SK-N-SH treated with all-trans-retinoic acid at 6 μM for 48 hours (cell line): Measurements from ENCODE around the gene TMCO5A.

ENCODE experiments used
- ATAC-seq: fragments of 200-7000 bp; cut with Tn5 transposase; 3 replicates; pipeline ENCODE4 v1.9.1; 2020; ENCODE audit warnings: mild to moderate bottlenecking, moderate library complexity
- ARNTL ChIP-seq: fragments of 450-650 bp; formaldehyde crosslinking; IDR thresholded peaks from 2 replicates; pipeline ENCODE4 v1.5.0; 2020; ENCODE audit warnings: low read depth, mild to moderate bottlenecking, moderate library complexity, borderline replicate concordance
- BACH2 ChIP-seq: fragments of 250-450 bp; sonication (Bioruptor Pico); IDR thresholded peaks from 2 replicates; pipeline ENCODE4 v1.9.0; 2021; ENCODE audit warnings: mild to moderate bottlenecking, borderline replicate concordance
- CREB5 ChIP-seq: fragments of 250-450 bp; sonication (Bioruptor Pico); IDR thresholded peaks from 2 replicates; pipeline ENCODE4 v1.5.1; 2020; ENCODE audit warnings: low read depth, mild to moderate bottlenecking, moderate library complexity
- CSDC2 ChIP-seq: fragments of 250-450 bp; sonication (Bioruptor Pico); IDR thresholded peaks from 2 replicates; pipeline ENCODE4 v1.5.0; 2020; ENCODE audit warnings: mild to moderate bottlenecking, moderate library complexity
- CSRNP3 ChIP-seq: fragments of 250-450 bp; sonication (Bioruptor Pico); IDR thresholded peaks from 2 replicates; pipeline ENCODE4 v1.5.1; 2021; ENCODE audit warnings: mild to moderate bottlenecking, moderate library complexity
- ESRRG ChIP-seq: fragments of 250-450 bp; sonication (Bioruptor Pico); IDR thresholded peaks from 2 replicates; pipeline ENCODE4 v1.6.1; 2021; ENCODE audit warnings: mild to moderate bottlenecking
- GLIS3 ChIP-seq: fragments of 250-450 bp; sonication (Bioruptor Pico); IDR thresholded peaks from 2 replicates; pipeline ENCODE4 v1.5.0; 2020; ENCODE audit warnings: mild to moderate bottlenecking, moderate library complexity
- ISL1 ChIP-seq: fragments of 250-450 bp; sonication (Bioruptor Pico); IDR thresholded peaks from 2 replicates; pipeline ENCODE4 v2.1.2; 2022; ENCODE audit warnings: mild to moderate bottlenecking, moderate library complexity
- OSR1 ChIP-seq: fragments of 250-450 bp; sonication (Bioruptor Pico); IDR thresholded peaks from 2 replicates; pipeline ENCODE4 v1.8.0; 2022; ENCODE audit warnings: moderate library complexity, mild to moderate bottlenecking, inconsistent platforms
- PATZ1 ChIP-seq: fragments of 250-450 bp; sonication (Bioruptor Pico); IDR thresholded peaks from 2 replicates; pipeline ENCODE4 v1.8.0; 2020; ENCODE audit warnings: mild to moderate bottlenecking, moderate library complexity, borderline replicate concordance
- POU6F1 ChIP-seq: fragments of 250-450 bp; sonication (Bioruptor Pico); IDR thresholded peaks from 2 replicates; pipeline ENCODE4 v1.8.0; 2021; ENCODE audit warnings: low read depth, mild to moderate bottlenecking, moderate library complexity, borderline replicate concordance
- PPARA ChIP-seq: fragments of 250-450 bp; sonication (Bioruptor Pico); IDR thresholded peaks from 2 replicates; pipeline ENCODE4 v1.5.0; 2020; ENCODE audit warnings: mild to moderate bottlenecking, borderline replicate concordance
- RARB ChIP-seq: fragments of 250-450 bp; sonication (Bioruptor Pico); IDR thresholded peaks from 2 replicates; pipeline ENCODE4 v1.8.0; 2021; ENCODE audit warnings: mild to moderate bottlenecking, moderate library complexity
- SNAI2 ChIP-seq: fragments of 250-450 bp; sonication (Bioruptor Pico); IDR thresholded peaks from 2 replicates; pipeline ENCODE4 v1.5.0; 2020; ENCODE audit warnings: mild to moderate bottlenecking, moderate library complexity
- TCF4 ChIP-seq: fragments of 250-450 bp; sonication (Bioruptor Pico); IDR thresholded peaks from 2 replicates; pipeline ENCODE4 v1.8.0; 2021; ENCODE audit warnings: mild to moderate bottlenecking, moderate library complexity, borderline replicate concordance
- TOX ChIP-seq: fragments of 250-450 bp; sonication (Bioruptor Pico); IDR thresholded peaks from 2 replicates; pipeline ENCODE4 v1.8.0; 2021; ENCODE audit warnings: mild to moderate bottlenecking, moderate library complexity, borderline replicate concordance
- TSHZ2 ChIP-seq: fragments of 250-450 bp; sonication (Bioruptor Pico); IDR thresholded peaks from 2 replicates; pipeline ENCODE4 v1.5.0; 2020; ENCODE audit warnings: mild to moderate bottlenecking, moderate library complexity
- ZC3H10 ChIP-seq: fragments of 250-450 bp; sonication (Bioruptor Pico); IDR thresholded peaks from 2 replicates; pipeline ENCODE4 v1.5.1; 2021; ENCODE audit warnings: mild to moderate bottlenecking, moderate library complexity
- ZFP30 ChIP-seq: fragments of 450-650 bp; formaldehyde crosslinking; IDR thresholded peaks from 2 replicates; pipeline ENCODE4 v1.5.0; 2022; ENCODE audit warnings: mild to moderate bottlenecking, moderate library complexity
- ZNF565 ChIP-seq: fragments of 450-650 bp; formaldehyde crosslinking; conservative IDR thresholded peaks from 2 replicates; pipeline ENCODE4 v1.5.0; 2020; ENCODE audit warnings: low read depth, mild to moderate bottlenecking, moderate library complexity
- ZNF70 ChIP-seq: fragments of 450-650 bp; formaldehyde crosslinking; IDR thresholded peaks from 2 replicates; pipeline ENCODE4 v1.5.0; 2020; ENCODE audit warnings: mild to moderate bottlenecking, moderate library complexity
- ZNF8 ChIP-seq: fragments of 450-650 bp; formaldehyde crosslinking; IDR thresholded peaks from 2 replicates; pipeline ENCODE4 v1.5.0; 2020; ENCODE audit warnings: mild to moderate bottlenecking, moderate library complexity

Gene TMCO5A

GRCh38 chr15:37978231-37978630 is 43.8 kb downstream of the TMCO5A start (continued):
- TF ChIP-seq CSRNP3 (no peak), TCF4 (no peak), PPARA (no peak), ZNF70 (CRISPR knock-in tag) (no peak), ZC3H10 (CRISPR knock-in tag) (no peak), ZNF8 (CRISPR knock-in tag) (no peak)
- TF ChIP-seq, all 23 proteins: peak for 0

- TF ChIP-seq CREB5 (CRISPR knock-in tag): no peak
- no peak for TF ChIP-seq TOX (CRISPR knock-in tag)
- no peak for TF ChIP-seq BACH2 (CRISPR knock-in tag)
- TF ChIP-seq CSDC2 (CRISPR knock-in tag): no peak
- no peak for TF ChIP-seq ARNTL (CRISPR knock-in tag)
- TF ChIP-seq ZNF8 (CRISPR knock-in tag): no peak
- no peak for TF ChIP-seq SNAI2 (CRISPR knock-in tag)
- TF ChIP-seq GLIS3 (CRISPR knock-in tag): no peak
- TF ChIP-seq PPARA: no peak
- TF ChIP-seq ZNF565 (CRISPR knock-in tag): no peak
- no peak for TF ChIP-seq TSHZ2 (CRISPR knock-in tag)
- TF ChIP-seq ZFP30 (CRISPR knock-in tag): no peak
- no peak for TF ChIP-seq TCF4
- no peak for TF ChIP-seq ZC3H10 (CRISPR knock-in tag)
- TF ChIP-seq ISL1 (CRISPR knock-in tag): no peak
- TF ChIP-seq OSR1 (CRISPR knock-in tag): no peak
- TF ChIP-seq PATZ1: no peak
- no peak for TF ChIP-seq RARB (CRISPR knock-in tag)
- TF ChIP-seq ZNF70 (CRISPR knock-in tag): no peak
- no peak for ATAC-seq
Measured at GRCh38 chr15:37979671-37980409, 45.4 kb downstream of the TMCO5A start.

- ATAC-seq: no peak; the same call in 2 of the 3 replicates
- TF ChIP-seq ISL1 (CRISPR knock-in tag) (peak; percentile 30; the same call in 1 of the 2 replicates), ARNTL (CRISPR knock-in tag) (no peak), OSR1 (CRISPR knock-in tag) (no peak)
Measured at GRCh38 chr15:37981201-37981600, 46.8 kb downstream of the TMCO5A start.

- TF ChIP-seq GLIS3 (CRISPR knock-in tag) (no peak), ZFP30 (CRISPR knock-in tag) (no peak), CSRNP3 (no peak), TOX (CRISPR knock-in tag) (no peak), CREB5 (CRISPR knock-in tag) (no peak), PPARA (no peak), ESRRG (no peak), POU6F1 (no peak), ZNF8 (CRISPR knock-in tag) (no peak), ZNF70 (CRISPR knock-in tag) (no peak)
- peak; percentile 97 for ATAC-seq
Measured at GRCh38 chr15:37981775-37982174, 47.3 kb downstream of the TMCO5A start.
